Transverse colon (tissue), 4 donors: Measurements from ENCODE around the gene S100A3.

ENCODE experiments used
- EP300 ChIP-seq: sonication (generic); formaldehyde crosslinking; IDR thresholded peaks from one replicate; pipeline ENCODE4 v1.6.1; 2017; ENCODE audit warnings: antibody characterized with exemption, low read depth
- POLR2A ChIP-seq: fragments of 450-650 bp; IDR thresholded peaks from one replicate; pipeline ENCODE4 v1.6.1; 2016; ENCODE audit warnings: antibody characterized with exemption, mild to moderate bottlenecking, moderate library complexity
- POLR2AphosphoS5 ChIP-seq, 3 donors: sonication (generic); formaldehyde crosslinking; IDR thresholded peaks; one replicate each; pipeline ENCODE4 v1.6.1; 2016; ENCODE audit warnings: antibody characterized with exemption in 3 of 3
- TF ChIP-seq, protein P1 (sequence below), 5 experiments: fragments of 200-600 bp in 3 of 5; fragments of 450-650 bp in 2 of 5; sonication (generic) in 3 of 5; IDR thresholded peaks; 1 replicate in 2 of 5; 2 replicates in 3 of 5; pipeline ENCODE4 v1.5.1; 2016 to 2017; ENCODE audit warnings: antibody characterized with exemption in 5 of 5, inconsistent platforms in 3 of 5, mild to moderate bottlenecking in 2 of 5, moderate library complexity in 1 of 5

DNA sequence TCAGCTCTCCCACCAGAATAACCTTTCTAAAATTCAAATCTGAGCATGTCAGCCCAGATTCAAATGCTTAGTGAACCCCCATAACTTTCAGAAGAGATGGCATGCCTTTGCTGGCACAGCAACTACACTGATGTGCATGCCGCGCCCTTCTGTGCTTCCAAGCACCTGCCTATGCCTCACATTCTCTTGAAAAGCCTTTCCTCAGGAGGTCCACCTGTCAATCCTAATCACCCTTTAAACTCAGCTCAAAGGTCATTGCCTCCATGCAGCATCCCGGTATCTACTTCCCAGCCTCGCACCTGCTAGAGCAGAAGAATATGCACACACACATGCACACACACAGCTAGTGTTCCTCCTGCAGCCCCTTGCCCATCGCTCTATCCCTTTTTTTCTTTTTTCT is 21.8 kb upstream of the S100A3 start:
- TF ChIP-seq, protein P1, sequence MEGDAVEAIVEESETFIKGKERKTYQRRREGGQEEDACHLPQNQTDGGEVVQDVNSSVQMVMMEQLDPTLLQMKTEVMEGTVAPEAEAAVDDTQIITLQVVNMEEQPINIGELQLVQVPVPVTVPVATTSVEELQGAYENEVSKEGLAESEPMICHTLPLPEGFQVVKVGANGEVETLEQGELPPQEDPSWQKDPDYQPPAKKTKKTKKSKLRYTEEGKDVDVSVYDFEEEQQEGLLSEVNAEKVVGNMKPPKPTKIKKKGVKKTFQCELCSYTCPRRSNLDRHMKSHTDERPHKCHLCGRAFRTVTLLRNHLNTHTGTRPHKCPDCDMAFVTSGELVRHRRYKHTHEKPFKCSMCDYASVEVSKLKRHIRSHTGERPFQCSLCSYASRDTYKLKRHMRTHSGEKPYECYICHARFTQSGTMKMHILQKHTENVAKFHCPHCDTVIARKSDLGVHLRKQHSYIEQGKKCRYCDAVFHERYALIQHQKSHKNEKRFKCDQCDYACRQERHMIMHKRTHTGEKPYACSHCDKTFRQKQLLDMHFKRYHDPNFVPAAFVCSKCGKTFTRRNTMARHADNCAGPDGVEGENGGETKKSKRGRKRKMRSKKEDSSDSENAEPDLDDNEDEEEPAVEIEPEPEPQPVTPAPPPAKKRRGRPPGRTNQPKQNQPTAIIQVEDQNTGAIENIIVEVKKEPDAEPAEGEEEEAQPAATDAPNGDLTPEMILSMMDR (IDR thresholded peaks at IDR 0.05) = no peak
- TF ChIP-seq POLR2A = no peak
- TF ChIP-seq EP300 = no peak
- TF ChIP-seq POLR2AphosphoS5 (IDR thresholded peaks at IDR 0.05) = no peak
